Parathyroid adenoma (tissue), 2 donors: ENCODE measurements around the gene KIF26A.

Experiments used
- H2AFZ ChIP-seq: fragments of 300-600 bp; sonication (generic); one replicate; pipeline ENCODE4 v1.7.0; 2017; ENCODE audit warnings: antibody characterized with exemption, mild to moderate bottlenecking
- H3K27ac ChIP-seq: fragments of 300-600 bp; sonication (generic); one replicate; pipeline ENCODE4 v1.7.0; 2017
- H3K27me3 ChIP-seq: fragments of 300-600 bp; sonication (generic); one replicate; pipeline ENCODE4 v1.7.0; 2017; ENCODE audit warnings: low read length; ENCODE audit not compliant: control insufficient read depth, insufficient read depth
- H3K36me3 ChIP-seq: fragments of 300-600 bp; sonication (generic); one replicate; pipeline ENCODE4 v1.7.0; 2017; ENCODE audit warnings: low read length; ENCODE audit not compliant: control insufficient read depth, insufficient read depth
- H3K4me1 ChIP-seq: fragments of 300-600 bp; sonication (generic); one replicate; pipeline ENCODE4 v1.7.0; 2017; ENCODE audit warnings: control low read depth
- H3K4me2 ChIP-seq: fragments of 300-600 bp; sonication (generic); one replicate; pipeline ENCODE4 v1.7.0; 2017; ENCODE audit warnings: low read length
- H3K4me3 ChIP-seq: fragments of 300-600 bp; sonication (generic); one replicate; pipeline ENCODE4 v1.7.0; 2017; ENCODE audit warnings: low read depth, low read length
- H3K79me2 ChIP-seq: fragments of 300-600 bp; sonication (generic); one replicate; pipeline ENCODE4 v1.7.0; 2017; ENCODE audit warnings: control low read depth
- H3K9ac ChIP-seq: fragments of 300-600 bp; sonication (generic); one replicate; pipeline ENCODE4 v1.7.0; 2017; ENCODE audit warnings: mild to moderate bottlenecking
- H3K9me3 ChIP-seq: fragments of 300-600 bp; sonication (generic); one replicate; pipeline ENCODE4 v1.7.0; 2017; ENCODE audit warnings: low read length; ENCODE audit not compliant: control insufficient read depth
- CTCF ChIP-seq: fragments of 300-600 bp; sonication (generic); IDR thresholded peaks from one replicate; pipeline ENCODE4 v1.7.0; 2017; ENCODE audit warnings: antibody characterized with exemption, mild to moderate bottlenecking
- donor health status: primary hyperparathyroidism.

KIF26A gene

GRCh38 chr14:104227806-104228205 is 89.4 kb downstream of the KIF26A start:
- no peak for TF ChIP-seq CTCF
- Histone ChIP-seq H3K9me3 (no peaks in the 10 kb centered on the region), H2AFZ (no peak overlapping the region), H3K4me1 (no peaks in the 10 kb centered on the region), H3K79me2 (no peaks in the 10 kb centered on the region), H3K27ac (no peak overlapping the region), H3K9ac (no peak overlapping the region), H3K36me3 (no peaks in the 10 kb centered on the region), H3K4me3 (no peak overlapping the region), H3K27me3 (no peaks in the 10 kb centered on the region), H3K4me2 (no peak overlapping the region)

GRCh38 chr14:104228221-104228620 is 89.8 kb downstream of the KIF26A start:
- no peaks in the 10 kb centered on the region for H3K9me3 ChIP-seq
- no peaks in the 10 kb centered on the region for H3K36me3 ChIP-seq
- no peak overlapping the region for H3K4me2 ChIP-seq
- no peaks in the 10 kb centered on the region for H3K27me3 ChIP-seq
- TF ChIP-seq CTCF: no peak
- no peak overlapping the region for H2AFZ ChIP-seq
- no peaks in the 10 kb centered on the region for H3K4me1 ChIP-seq
- H3K9ac ChIP-seq: no peak overlapping the region
- no peaks in the 10 kb centered on the region for H3K79me2 ChIP-seq
- H3K4me3 ChIP-seq: no peak overlapping the region
- no peak overlapping the region for H3K27ac ChIP-seq

GRCh38 chr14:104228716-104229533 is 90.5 kb downstream of the KIF26A start:
- Histone ChIP-seq H3K9me3 (no peaks in the 10 kb centered on the region), H3K36me3 (no peaks in the 10 kb centered on the region), H3K27ac (no peak overlapping the region), H3K4me3 (no peak overlapping the region), H2AFZ (no peak overlapping the region), H3K79me2 (no peaks in the 10 kb centered on the region), H3K27me3 (no peaks in the 10 kb centered on the region), H3K9ac (no peak overlapping the region), H3K4me2 (no peak overlapping the region), H3K4me1 (no peaks in the 10 kb centered on the region)
- no peak for TF ChIP-seq CTCF

GRCh38 chr14:104229534-104230055 is 91.2 kb downstream of the KIF26A start:
- Histone ChIP-seq H3K36me3 (no peaks in the 10 kb centered on the region), H3K27ac (no peak overlapping the region), H3K9ac (no peak overlapping the region), H3K4me1 (no peaks in the 10 kb centered on the region), H3K27me3 (no peaks in the 10 kb centered on the region), H3K9me3 (no peaks in the 10 kb centered on the region), H2AFZ (no peak overlapping the region), H3K79me2 (no peaks in the 10 kb centered on the region), H3K4me2 (no peak overlapping the region), H3K4me3 (no peak overlapping the region)
- TF ChIP-seq CTCF: no peak
